K562 (cell line): ENCODE measurements around the gene DNAJB12. TPM values are rescaled to one million over a fixed set of nuclear protein-coding genes. Genes with fewer than 3 reads are reported as not detected.

ENCODE experiments used
- ARID1B ChIP-seq: fragments of 450-650 bp; IDR thresholded peaks from 2 replicates; pipeline ENCODE4 v1.6.1; 2016; ENCODE audit warnings: antibody characterized with exemption, mild to moderate bottlenecking, inconsistent platforms
- ATF1 ChIP-seq, 2 experiments: fragments of 450-650 bp in 1 of 2; IDR thresholded peaks; 2 replicates each; pipeline ENCODE4 v1.6.1; 2016; ENCODE audit warnings: missing compliant biosample characterization in 1 of 2, missing genetic modification characterization in 1 of 2
- CBFA2T3 ChIP-seq: fragments of 450-650 bp; IDR thresholded peaks from 2 replicates; pipeline ENCODE4 v1.6.1; 2017
- CEBPB ChIP-seq: fragments of 450-650 bp; IDR thresholded peaks from 2 replicates; pipeline ENCODE4 v1.6.1; 2016; ENCODE audit warnings: missing genetic modification characterization, missing compliant biosample characterization
- CREB1 ChIP-seq, 2 experiments: sonication (generic) in 1 of 2; formaldehyde crosslinking in 1 of 2; IDR thresholded peaks; 2 replicates each; pipeline versions ENCODE4 v1.6.1 to v1.8.0; 2012 to 2022; ENCODE audit warnings: inconsistent platforms in 1 of 2, mild to moderate bottlenecking in 1 of 2, missing genetic modification reagents in 1 of 2, moderate library complexity in 1 of 2
- HIVEP1 ChIP-seq: fragments of 250-450 bp; sonication (Bioruptor Pico); IDR thresholded peaks from 2 replicates; pipeline ENCODE4 v1.4.0; 2020; ENCODE audit warnings: mild to moderate bottlenecking
- KHSRP ChIP-seq: fragments of 450-650 bp; IDR thresholded peaks from 2 replicates; pipeline ENCODE4 v1.6.1; 2017
- POLR2AphosphoS5 ChIP-seq: IDR thresholded peaks from 2 replicates; pipeline ENCODE4 v1.6.1; 2011; ENCODE audit warnings: mild to moderate bottlenecking, low read depth, low read length, moderate library complexity; ENCODE audit not compliant: control insufficient read depth, insufficient read depth
- SMARCC2 ChIP-seq: fragments of 450-650 bp; IDR thresholded peaks from 2 replicates; pipeline ENCODE4 v1.6.1; 2017; ENCODE audit warnings: antibody characterized with exemption, moderate library complexity, mild to moderate bottlenecking, low read depth
- TEAD4 ChIP-seq, 2 experiments: sonication (generic) in 1 of 2; formaldehyde crosslinking in 1 of 2; IDR thresholded peaks; 2 replicates each; pipeline versions ENCODE4 v1.6.1 to v1.8.0; 2012 to 2022; ENCODE audit warnings: borderline replicate concordance in 1 of 2, inconsistent platforms in 1 of 2, low read length in 1 of 2, mild to moderate bottlenecking in 1 of 2, missing genetic modification reagents in 1 of 2
- ZBED1 ChIP-seq: IDR thresholded peaks from 2 replicates; pipeline ENCODE4 v1.6.1; 2014
- ZEB2 ChIP-seq: fragments of 450-650 bp; IDR thresholded peaks from 2 replicates; pipeline ENCODE4 v1.6.1; 2016
- ZNF431 ChIP-seq: sonication (generic); formaldehyde crosslinking; IDR thresholded peaks from 2 replicates; pipeline ENCODE4 v1.8.0; 2022; ENCODE audit warnings: mild to moderate bottlenecking, missing genetic modification reagents
- ZNF668 ChIP-seq: fragments of 250-450 bp; sonication (Bioruptor Pico); IDR thresholded peaks from 2 replicates; pipeline ENCODE4 v1.8.0; 2022; ENCODE audit warnings: mild to moderate bottlenecking, inconsistent platforms
- polyA plus RNA-seq, 8 experiments: library from polyadenylated mRNA; depleted of rRNA in 4 of 8; stranded (reverse) in 5 of 8; unstranded in 3 of 8; fragments of >200 nt; fragmentation: Nextera tagmentation in 2 of 8; fragmentation: Illumina TruSeq in 1 of 8; extraction: Ambion mirVana in 2 of 8; extraction: Trizol in 1 of 8; gene quantifications; 2 replicates each; pipeline versions ENCODE4 v1.2.1 to v1.2.3, GENCODE V29; 2011 to 2014; ENCODE audit warnings: inconsistent platforms in 1 of 8, missing spikeins in 1 of 8
- total RNA-seq, 7 experiments: library from RNA; depleted of rRNA in 6 of 7; stranded (reverse); fragments of >200 nt in 6 of 7; fragmentation: Illumina TruSeq in 2 of 7; extraction: Trizol in 2 of 7; gene quantifications; 2 replicates each; pipeline versions ENCODE4 v1.2.1 to v1.2.3, GENCODE V29; 2011 to 2021; ENCODE audit warnings: low replicate concordance in 1 of 7
- TF ChIP-seq, protein P1 (sequence below): sonication (generic); formaldehyde crosslinking; IDR thresholded peaks from 2 replicates; pipeline ENCODE4 v1.8.0; 2022; ENCODE audit warnings: mild to moderate bottlenecking, missing genetic modification reagents, borderline replicate concordance
- TF ChIP-seq, protein P2 (sequence below): fragments of 450-650 bp; formaldehyde crosslinking; IDR thresholded peaks from 2 replicates; pipeline ENCODE4 v1.4.0; 2020; ENCODE audit warnings: mild to moderate bottlenecking, moderate library complexity
- TF ChIP-seq, protein P3 (sequence below): sonication (generic); formaldehyde crosslinking; IDR thresholded peaks from 2 replicates; pipeline ENCODE4 v1.9.0; 2022; ENCODE audit warnings: mild to moderate bottlenecking, missing genetic modification reagents
- TF ChIP-seq, protein P4 (sequence below): fragments of 450-650 bp; IDR thresholded peaks from 2 replicates; pipeline ENCODE4 v1.6.1; 2018; ENCODE audit not compliant: partially characterized antibody
- TF ChIP-seq, protein P5 (sequence below): fragments of 450-650 bp; formaldehyde crosslinking; IDR thresholded peaks from 2 replicates; pipeline ENCODE4 v1.4.0; 2022; ENCODE audit warnings: mild to moderate bottlenecking, moderate library complexity

The DNAJB12 gene
- total and polyA plus RNA-seq, 9 of the 15 experiments (the other 6 are each of a cell fraction or from before 2014, with no cell fraction given) = 3.5 to 31.5 (median 20.3) TPM

DNA sequence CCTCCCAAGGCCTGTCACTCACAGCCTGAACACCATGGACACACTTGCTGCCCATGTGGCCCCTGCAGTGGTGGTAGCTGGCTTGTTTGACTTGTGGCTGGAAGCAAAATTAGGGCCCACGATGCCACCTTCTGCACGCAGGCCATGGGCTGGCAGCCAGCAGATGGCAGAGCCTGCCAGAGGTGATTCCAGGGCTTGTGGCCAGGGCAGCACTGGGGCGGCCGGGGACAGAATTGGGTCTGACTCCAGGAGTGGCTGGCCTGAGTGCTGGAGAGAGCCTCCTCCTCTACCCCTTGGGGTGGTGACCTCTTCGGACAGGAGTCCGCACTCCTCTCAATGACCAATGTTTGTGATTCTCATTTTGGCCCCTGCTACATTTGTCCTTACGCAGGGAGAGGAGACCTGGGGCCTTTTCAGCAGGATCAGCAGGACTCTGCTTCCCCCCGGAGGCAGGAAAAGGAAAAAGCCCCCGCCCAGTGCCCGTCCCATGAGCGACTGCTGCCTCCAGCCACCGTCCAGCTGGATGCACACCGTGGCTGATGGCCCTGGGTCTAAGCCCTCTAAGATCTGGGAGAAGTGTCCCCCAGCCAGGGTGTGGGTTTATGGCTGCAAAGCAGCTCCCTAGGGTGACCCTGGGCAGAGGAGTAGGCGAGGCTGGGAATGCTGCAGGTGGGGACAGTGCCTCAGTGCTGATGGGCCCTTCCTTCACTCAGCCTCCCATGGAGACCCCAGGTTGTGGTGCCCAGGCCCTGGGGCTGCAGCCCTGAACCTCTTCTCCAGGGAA is 26.5 kb downstream of the DNAJB12 start (continued):
- TF ChIP-seq ARID1B (no peak), SMARCC2 (no peak), HIVEP1 (CRISPR knock-in tag) (no peak), ZBED1 (no peak), ZEB2 (no peak), KHSRP (no peak), CREB1 (IDR thresholded peaks at IDR 0.05) (no peak; the same call in 1 of the 2 replicates), CREB1 (CRISPR knock-in tag; IDR thresholded peaks at IDR 0.05) (no peak), ATF1 (CRISPR knock-in tag; IDR thresholded peaks at IDR 0.05) (no peak), ATF1 (tag; IDR thresholded peaks at IDR 0.05) (peak; percentile 66), CBFA2T3 (no peak), CEBPB (tag) (no peak), ZNF668 (CRISPR knock-in tag) (no peak; the same call in 1 of the 2 replicates), ZNF431 (CRISPR knock-in tag) (no peak), POLR2AphosphoS5 (no peak), TEAD4 (IDR thresholded peaks at IDR 0.05; ENCODE audit: low read length) (no peak), TEAD4 (CRISPR knock-in tag; IDR thresholded peaks at IDR 0.05; ENCODE audit: borderline replicate concordance) (no peak)
- TF ChIP-seq, protein P1, sequence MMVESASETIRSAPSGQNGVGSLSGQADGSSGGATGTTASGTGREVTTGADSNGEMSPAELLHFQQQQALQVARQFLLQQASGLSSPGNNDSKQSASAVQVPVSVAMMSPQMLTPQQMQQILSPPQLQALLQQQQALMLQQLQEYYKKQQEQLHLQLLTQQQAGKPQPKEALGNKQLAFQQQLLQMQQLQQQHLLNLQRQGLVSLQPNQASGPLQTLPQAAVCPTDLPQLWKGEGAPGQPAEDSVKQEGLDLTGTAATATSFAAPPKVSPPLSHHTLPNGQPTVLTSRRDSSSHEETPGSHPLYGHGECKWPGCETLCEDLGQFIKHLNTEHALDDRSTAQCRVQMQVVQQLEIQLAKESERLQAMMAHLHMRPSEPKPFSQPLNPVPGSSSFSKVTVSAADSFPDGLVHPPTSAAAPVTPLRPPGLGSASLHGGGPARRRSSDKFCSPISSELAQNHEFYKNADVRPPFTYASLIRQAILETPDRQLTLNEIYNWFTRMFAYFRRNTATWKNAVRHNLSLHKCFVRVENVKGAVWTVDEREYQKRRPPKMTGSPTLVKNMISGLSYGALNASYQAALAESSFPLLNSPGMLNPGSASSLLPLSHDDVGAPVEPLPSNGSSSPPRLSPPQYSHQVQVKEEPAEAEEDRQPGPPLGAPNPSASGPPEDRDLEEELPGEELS = no peak
- TF ChIP-seq, protein P2, sequence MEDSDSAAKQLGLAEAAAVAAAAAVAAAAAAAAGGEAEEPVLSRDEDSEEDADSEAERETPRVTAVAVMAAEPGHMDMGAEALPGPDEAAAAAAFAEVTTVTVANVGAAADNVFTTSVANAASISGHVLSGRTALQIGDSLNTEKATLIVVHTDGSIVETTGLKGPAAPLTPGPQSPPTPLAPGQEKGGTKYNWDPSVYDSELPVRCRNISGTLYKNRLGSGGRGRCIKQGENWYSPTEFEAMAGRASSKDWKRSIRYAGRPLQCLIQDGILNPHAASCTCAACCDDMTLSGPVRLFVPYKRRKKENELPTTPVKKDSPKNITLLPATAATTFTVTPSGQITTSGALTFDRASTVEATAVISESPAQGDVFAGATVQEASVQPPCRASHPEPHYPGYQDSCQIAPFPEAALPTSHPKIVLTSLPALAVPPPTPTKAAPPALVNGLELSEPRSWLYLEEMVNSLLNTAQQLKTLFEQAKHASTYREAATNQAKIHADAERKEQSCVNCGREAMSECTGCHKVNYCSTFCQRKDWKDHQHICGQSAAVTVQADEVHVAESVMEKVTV (CRISPR knock-in tag) = peak; percentile 97
- TF ChIP-seq, protein P3, sequence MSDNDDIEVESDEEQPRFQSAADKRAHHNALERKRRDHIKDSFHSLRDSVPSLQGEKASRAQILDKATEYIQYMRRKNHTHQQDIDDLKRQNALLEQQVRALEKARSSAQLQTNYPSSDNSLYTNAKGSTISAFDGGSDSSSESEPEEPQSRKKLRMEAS (CRISPR knock-in tag) = no peak
- TF ChIP-seq, protein P4, sequence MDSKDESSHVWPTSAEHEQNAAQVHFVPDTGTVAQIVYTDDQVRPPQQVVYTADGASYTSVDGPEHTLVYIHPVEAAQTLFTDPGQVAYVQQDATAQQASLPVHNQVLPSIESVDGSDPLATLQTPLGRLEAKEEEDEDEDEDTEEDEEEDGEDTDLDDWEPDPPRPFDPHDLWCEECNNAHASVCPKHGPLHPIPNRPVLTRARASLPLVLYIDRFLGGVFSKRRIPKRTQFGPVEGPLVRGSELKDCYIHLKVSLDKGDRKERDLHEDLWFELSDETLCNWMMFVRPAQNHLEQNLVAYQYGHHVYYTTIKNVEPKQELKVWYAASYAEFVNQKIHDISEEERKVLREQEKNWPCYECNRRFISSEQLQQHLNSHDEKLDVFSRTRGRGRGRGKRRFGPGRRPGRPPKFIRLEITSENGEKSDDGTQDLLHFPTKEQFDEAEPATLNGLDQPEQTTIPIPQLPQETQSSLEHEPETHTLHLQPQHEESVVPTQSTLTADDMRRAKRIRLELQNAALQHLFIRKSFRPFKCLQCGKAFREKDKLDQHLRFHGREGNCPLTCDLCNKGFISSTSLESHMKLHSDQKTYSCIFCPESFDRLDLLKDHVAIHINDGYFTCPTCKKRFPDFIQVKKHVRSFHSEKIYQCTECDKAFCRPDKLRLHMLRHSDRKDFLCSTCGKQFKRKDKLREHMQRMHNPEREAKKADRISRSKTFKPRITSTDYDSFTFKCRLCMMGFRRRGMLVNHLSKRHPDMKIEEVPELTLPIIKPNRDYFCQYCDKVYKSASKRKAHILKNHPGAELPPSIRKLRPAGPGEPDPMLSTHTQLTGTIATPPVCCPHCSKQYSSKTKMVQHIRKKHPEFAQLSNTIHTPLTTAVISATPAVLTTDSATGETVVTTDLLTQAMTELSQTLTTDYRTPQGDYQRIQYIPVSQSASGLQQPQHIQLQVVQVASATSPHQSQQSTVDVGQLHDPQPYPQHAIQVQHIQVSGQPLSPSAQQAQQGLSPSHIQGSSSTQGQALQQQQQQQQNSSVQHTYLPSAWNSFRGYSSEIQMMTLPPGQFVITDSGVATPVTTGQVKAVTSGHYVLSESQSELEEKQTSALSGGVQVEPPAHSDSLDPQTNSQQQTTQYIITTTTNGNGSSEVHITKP = peak; percentile 13
- TF ChIP-seq, protein P5, sequence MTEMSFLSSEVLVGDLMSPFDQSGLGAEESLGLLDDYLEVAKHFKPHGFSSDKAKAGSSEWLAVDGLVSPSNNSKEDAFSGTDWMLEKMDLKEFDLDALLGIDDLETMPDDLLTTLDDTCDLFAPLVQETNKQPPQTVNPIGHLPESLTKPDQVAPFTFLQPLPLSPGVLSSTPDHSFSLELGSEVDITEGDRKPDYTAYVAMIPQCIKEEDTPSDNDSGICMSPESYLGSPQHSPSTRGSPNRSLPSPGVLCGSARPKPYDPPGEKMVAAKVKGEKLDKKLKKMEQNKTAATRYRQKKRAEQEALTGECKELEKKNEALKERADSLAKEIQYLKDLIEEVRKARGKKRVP (CRISPR knock-in tag) = peak; percentile 55
